HG02870 (cell line): ENCODE measurements around the gene DBNL.
"Not testable (repeated sequence)": the region's sequence is repeated elsewhere in the genome, so short reads cannot be mapped to it uniquely, and the experiment has no call there.

Source experiments
- ATAC-seq: cut with Tn5 transposase; IDR thresholded peaks from one replicate; pipeline ENCODE4 v1.9.1; 2021; ENCODE audit warnings: mild to moderate bottlenecking, moderate library complexity; ENCODE audit not compliant: unreplicated experiment

DBNL gene

GRCh38 chr7:44044315-44045225, at the start of gene DBNL:
DBNL (plus strand) TSS chr7:44044702; CDS start chr7:44044738, 36 bp downstream.
- peak; percentile 68 for ATAC-seq

GRCh38 chr7:43997532-43997931, 47.0 kb upstream of the DBNL start, which contains the start of gene SPDYE1:
SPDYE1 (plus strand) TSS chr7:43997897; CDS start chr7:43999950, 2,053 bp downstream.
- not testable (repeated sequence) for ATAC-seq

GRCh38 chr7:44012081-44012480, 32.4 kb upstream of the DBNL start:
- not testable (repeated sequence) for ATAC-seq

- ATAC-seq: not testable (repeated sequence)
Measured at GRCh38 chr7:44015090-44015489, 29.4 kb upstream of the DBNL start.

GRCh38 chr7:44018857-44019807, 25.4 kb upstream of the DBNL start:
- peak; percentile 95 for ATAC-seq

GRCh38 chr7:44019825-44020224, 24.7 kb upstream of the DBNL start:
- ATAC-seq: not testable (repeated sequence)

GRCh38 chr7:44022069-44022468, 22.4 kb upstream of the DBNL start:
- not testable (repeated sequence) for ATAC-seq

GRCh38 chr7:44022796-44023467, 21.6 kb upstream of the DBNL start:
- ATAC-seq: not testable (repeated sequence)

- not testable (repeated sequence) for ATAC-seq
Measured at GRCh38 chr7:44029433-44029832, 15.1 kb upstream of the DBNL start.

GRCh38 chr7:44030029-44030428, 14.5 kb upstream of the DBNL start:
- ATAC-seq: not testable (repeated sequence)

- not testable (repeated sequence) for ATAC-seq
Measured at GRCh38 chr7:44031319-44031718, 13.2 kb upstream of the DBNL start.

- not testable (repeated sequence) for ATAC-seq
Measured at GRCh38 chr7:44032031-44032430, 12.5 kb upstream of the DBNL start.

- not testable (repeated sequence) for ATAC-seq
Measured at GRCh38 chr7:44033971-44034844, 10.3 kb upstream of the DBNL start.

- ATAC-seq: not testable (repeated sequence)
Measured at GRCh38 chr7:44036364-44036763, 8.1 kb upstream of the DBNL start.

GRCh38 chr7:44037951-44038350, 6.6 kb upstream of the DBNL start:
- not testable (repeated sequence) for ATAC-seq

GRCh38 chr7:44038553-44038952, 5.9 kb upstream of the DBNL start:
- not testable (repeated sequence) for ATAC-seq

GRCh38 chr7:44038961-44039558, 5.4 kb upstream of the DBNL start:
- peak; percentile 60 for ATAC-seq

GRCh38 chr7:44039800-44040492, 4.6 kb upstream of the DBNL start:
- peak; percentile 5 for ATAC-seq

GRCh38 chr7:44040493-44040891, 4.0 kb upstream of the DBNL start:
- ATAC-seq: peak; percentile 20
